ENCODE data around the gene ANKMY1.
"Not testable (repeated sequence)": the region's sequence is repeated elsewhere in the genome, so short reads cannot be mapped to it uniquely, and the experiment has no call there.

ANKMY1 gene

GRCh38 chr2:240539906-240540305 is 17.9 kb downstream of the ANKMY1 start:
- H3K9ac ChIP-seq (ENCODE audit: low read depth, low read length, poor library complexity, severe bottlenecking), result no peak overlapping the region
- H3K4me3 ChIP-seq (ENCODE audit: low read length, poor library complexity, severe bottlenecking), result no peak overlapping the region
- no peaks in the 10 kb centered on the region for H3K9me2 ChIP-seq (replicated peaks; ENCODE audit: low read depth, low read length)
- H4K20me1 ChIP-seq (ENCODE audit: insufficient read depth, low read length, poor library complexity, severe bottlenecking), result no peaks in the 10 kb centered on the region
- no peaks in the 10 kb centered on the region for H3K79me2 ChIP-seq (ENCODE audit: insufficient read depth, low read length)
- TF ChIP-seq CTCF (conservative IDR thresholded peaks at IDR 0.05; ENCODE audit: low read length), result no peak
- no peak for TF ChIP-seq EZH2phosphoT487 (IDR thresholded peaks at IDR 0.05; ENCODE audit: borderline replicate concordance)
- no peaks in the 10 kb centered on the region for H3K4me1 ChIP-seq (ENCODE audit: insufficient read depth, low read length, poor library complexity, severe bottlenecking)
- H2AFZ ChIP-seq (ENCODE audit: low read length), result no peak overlapping the region
- H3F3A ChIP-seq (ENCODE audit: low read depth), result no peaks in the 10 kb centered on the region
- no peaks in the 10 kb centered on the region for H3K9me3 ChIP-seq (ENCODE audit: insufficient read depth, low read depth, low read length)
- peaks cover 28% of the 10 kb centered on the region; the same call in 1 of the 2 replicates for H3K36me3 ChIP-seq (ENCODE audit: insufficient read depth, low read length)
- no peaks in the 10 kb centered on the region for H3K27me3 ChIP-seq (ENCODE audit: insufficient read depth, low read length, poor library complexity, severe bottlenecking)
- H3K4me2 ChIP-seq (ENCODE audit: low read depth, low read length, poor library complexity, severe bottlenecking), result no peak overlapping the region

- H3K27me3 ChIP-seq (ENCODE audit: insufficient read depth, low read length, poor library complexity, severe bottlenecking); H3K79me2 ChIP-seq (ENCODE audit: insufficient read depth, low read length); H3K4me2 ChIP-seq (ENCODE audit: low read depth, low read length, poor library complexity, severe bottlenecking); H3K4me1 ChIP-seq (ENCODE audit: insufficient read depth, low read length, poor library complexity, severe bottlenecking); H3K9me2 ChIP-seq (replicated peaks; ENCODE audit: low read depth, low read length); H3K9me3 ChIP-seq (ENCODE audit: insufficient read depth, low read depth, low read length); H3F3A ChIP-seq (ENCODE audit: low read depth); H4K20me1 ChIP-seq (ENCODE audit: insufficient read depth, low read length, poor library complexity, severe bottlenecking); H3K9ac ChIP-seq (ENCODE audit: low read depth, low read length, poor library complexity, severe bottlenecking); H3K4me3 ChIP-seq (ENCODE audit: low read length, poor library complexity, severe bottlenecking); H2AFZ ChIP-seq (ENCODE audit: low read length): not testable (repeated sequence)
- H3K36me3 ChIP-seq (ENCODE audit: insufficient read depth, low read length), result peaks cover 30% of the 10 kb centered on the region; the same call in 1 of the 2 replicates
Observed at GRCh38 chr2:240539101-240539500, 18.7 kb downstream of the ANKMY1 start.

DNA sequence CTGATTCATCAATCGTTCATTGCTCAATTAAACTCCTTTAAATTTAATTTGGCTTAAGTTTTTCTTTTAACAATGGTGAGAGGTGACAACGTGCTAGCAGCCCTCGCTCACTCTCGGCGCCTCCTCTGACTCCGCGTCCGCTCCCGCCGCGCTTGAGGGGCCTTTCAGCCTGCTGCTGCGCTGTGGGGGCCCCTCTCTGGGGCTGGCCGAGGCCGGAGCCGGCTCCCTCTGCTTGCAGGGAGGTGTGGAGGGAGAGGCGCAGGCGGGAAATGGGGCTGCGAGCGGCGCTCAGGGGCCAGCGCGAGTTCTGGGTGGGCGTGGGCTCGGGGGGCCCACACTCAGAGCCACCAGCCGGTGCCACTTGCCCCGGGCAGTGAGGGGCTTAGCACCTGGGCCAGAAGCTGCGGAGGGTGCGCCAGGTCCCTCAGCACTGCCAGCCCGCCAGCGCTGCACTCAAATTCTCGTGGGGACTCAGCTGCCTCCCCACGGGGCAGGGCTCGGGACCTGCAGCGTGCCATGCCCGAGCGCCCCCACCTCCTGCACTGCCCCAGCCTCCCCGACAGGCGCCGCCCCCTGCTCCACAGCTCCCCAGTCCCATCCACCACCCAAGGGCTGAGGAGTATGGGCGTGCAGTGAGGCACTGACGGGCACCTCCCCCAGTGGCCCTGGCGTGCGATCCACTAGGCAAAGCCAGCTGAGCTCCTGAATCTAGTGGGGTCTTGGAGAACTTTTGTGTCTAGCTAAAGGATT is 19.6 kb downstream of the ANKMY1 start:
- Histone ChIP-seq H3K9me3 (ENCODE audit: insufficient read depth, low read depth, low read length) (no peaks in the 10 kb centered on the region), H3K9ac (ENCODE audit: low read depth, low read length, poor library complexity, severe bottlenecking) (no peak overlapping the region), H3F3A (ENCODE audit: low read depth) (no peaks in the 10 kb centered on the region), H3K79me2 (ENCODE audit: insufficient read depth, low read length) (no peaks in the 10 kb centered on the region), H3K4me2 (ENCODE audit: low read depth, low read length, poor library complexity, severe bottlenecking) (no peak overlapping the region), H3K4me1 (ENCODE audit: insufficient read depth, low read length, poor library complexity, severe bottlenecking) (no peaks in the 10 kb centered on the region), H3K4me3 (ENCODE audit: low read length, poor library complexity, severe bottlenecking) (no peak overlapping the region), H3K27me3 (ENCODE audit: insufficient read depth, low read length, poor library complexity, severe bottlenecking) (no peaks in the 10 kb centered on the region), H3K9me2 (replicated peaks; ENCODE audit: low read depth, low read length) (no peaks in the 10 kb centered on the region), H4K20me1 (ENCODE audit: insufficient read depth, low read length, poor library complexity, severe bottlenecking) (no peaks in the 10 kb centered on the region), H2AFZ (ENCODE audit: low read length) (no peak overlapping the region), H3K36me3 (ENCODE audit: insufficient read depth, low read length) (peaks cover 37% of the 10 kb centered on the region)
- TF ChIP-seq EZH2phosphoT487 (IDR thresholded peaks at IDR 0.05; ENCODE audit: borderline replicate concordance), result no peak
- no peak for TF ChIP-seq CTCF (conservative IDR thresholded peaks at IDR 0.05; ENCODE audit: low read length)
